MM.1S (cell line): ENCODE results near the gene EPB41L2.

Source experiments
- DNase-seq: peaks from one replicate; pipeline ENCODE4 v3.0.0-alpha.2; 2015
- H2AFZ ChIP-seq: fragments of 300-600 bp; sonication (generic); 2 replicates; pipeline ENCODE4 v1.6.0; 2016; ENCODE audit warnings: antibody characterized with exemption, low read length
- H3F3A ChIP-seq: fragments of 300-600 bp; sonication (generic); 2 replicates; pipeline ENCODE4 v1.6.1; 2016; ENCODE audit warnings: mild to moderate bottlenecking, antibody characterized with exemption, low read length, moderate library complexity, mixed read lengths; ENCODE audit not compliant: insufficient read depth
- H3K27ac ChIP-seq: fragments of 300-600 bp; sonication (generic); 2 replicates; pipeline ENCODE4 v1.5.1; 2016; ENCODE audit warnings: mild to moderate bottlenecking, low read length
- H3K27me3 ChIP-seq: fragments of 300-600 bp; sonication (generic); replicated peaks from 2 replicates; pipeline ENCODE4 v1.6.0; 2016; ENCODE audit warnings: low read length; ENCODE audit not compliant: insufficient read depth
- H3K36me3 ChIP-seq: fragments of 300-600 bp; sonication (generic); replicated peaks from 2 replicates; pipeline ENCODE4 v1.6.1; 2016; ENCODE audit warnings: mild to moderate bottlenecking, low read length, mixed read lengths; ENCODE audit not compliant: insufficient read depth
- H3K4me1 ChIP-seq: fragments of 300-600 bp; sonication (generic); 2 replicates; pipeline ENCODE4 v1.6.1; 2016; ENCODE audit warnings: low read length, mixed read lengths
- H3K4me2 ChIP-seq: fragments of 300-600 bp; sonication (generic); 2 replicates; pipeline ENCODE4 v1.6.0; 2016; ENCODE audit warnings: low read depth, low read length
- H3K4me3 ChIP-seq: fragments of 300-600 bp; sonication (generic); 2 replicates; pipeline ENCODE4 v1.5.1; 2016; ENCODE audit warnings: low read length, mixed read lengths
- H3K79me2 ChIP-seq: fragments of 300-600 bp; sonication (generic); 2 replicates; pipeline ENCODE4 v1.6.1; 2016; ENCODE audit warnings: mixed run types, low read length, mixed read lengths
- H3K9ac ChIP-seq: fragments of 300-600 bp; sonication (generic); 2 replicates; pipeline ENCODE4 v1.6.1; 2016; ENCODE audit warnings: low read length, mixed read lengths
- H3K9me2 ChIP-seq: fragments of 300-600 bp; sonication (generic); replicated peaks from 2 replicates; pipeline ENCODE4 v1.6.1; 2016; ENCODE audit warnings: mild to moderate bottlenecking, low read length, mixed read lengths; ENCODE audit not compliant: insufficient read depth
- H3K9me3 ChIP-seq: fragments of 300-600 bp; sonication (generic); replicated peaks from 2 replicates; pipeline ENCODE4 v1.6.1; 2016; ENCODE audit warnings: mild to moderate bottlenecking, low read length, mixed read lengths; ENCODE audit not compliant: insufficient read depth
- H4K20me1 ChIP-seq: fragments of 300-600 bp; sonication (generic); 2 replicates; pipeline ENCODE4 v1.6.1; 2016; ENCODE audit warnings: mild to moderate bottlenecking, low read length, moderate library complexity, mixed read lengths; ENCODE audit not compliant: insufficient read depth
- EZH2 ChIP-seq: fragments of 300-600 bp; sonication (generic); optimal IDR thresholded peaks from 2 replicates; pipeline ENCODE3; 2017; ENCODE audit warnings: low read depth, mild to moderate bottlenecking, antibody characterized with exemption, low read length, mixed read lengths
- EZH2phosphoT487 ChIP-seq: fragments of 300-600 bp; sonication (generic); IDR thresholded peaks from 2 replicates; pipeline ENCODE4 v1.6.1; 2018; ENCODE audit warnings: antibody characterized with exemption, low read length
- TF ChIP-seq, protein P1 (sequence below): fragments of 300-600 bp; sonication (generic); IDR thresholded peaks from 2 replicates; pipeline ENCODE4 v1.5.1; 2016; ENCODE audit warnings: antibody characterized with exemption, low read length, mixed read lengths

The EPB41L2 gene

GRCh38 chr6:131007286-131007685 is 55.8 kb downstream of the EPB41L2 start:
- Histone ChIP-seq H3K27me3 (no peaks in the 10 kb centered on the region), H3F3A (no peaks in the 10 kb centered on the region), H3K4me3 (no peak overlapping the region), H2AFZ (no peak overlapping the region), H3K4me1 (no peaks in the 10 kb centered on the region), H4K20me1 (no peaks in the 10 kb centered on the region), H3K9me3 (no peaks in the 10 kb centered on the region), H3K79me2 (no peaks in the 10 kb centered on the region), H3K27ac (no peak overlapping the region), H3K4me2 (no peak overlapping the region), H3K9ac (no peak overlapping the region), H3K9me2 (no peaks in the 10 kb centered on the region), H3K36me3 (no peaks in the 10 kb centered on the region)
- no peak for TF ChIP-seq EZH2phosphoT487
- TF ChIP-seq EZH2: no peak
- TF ChIP-seq, protein P1, sequence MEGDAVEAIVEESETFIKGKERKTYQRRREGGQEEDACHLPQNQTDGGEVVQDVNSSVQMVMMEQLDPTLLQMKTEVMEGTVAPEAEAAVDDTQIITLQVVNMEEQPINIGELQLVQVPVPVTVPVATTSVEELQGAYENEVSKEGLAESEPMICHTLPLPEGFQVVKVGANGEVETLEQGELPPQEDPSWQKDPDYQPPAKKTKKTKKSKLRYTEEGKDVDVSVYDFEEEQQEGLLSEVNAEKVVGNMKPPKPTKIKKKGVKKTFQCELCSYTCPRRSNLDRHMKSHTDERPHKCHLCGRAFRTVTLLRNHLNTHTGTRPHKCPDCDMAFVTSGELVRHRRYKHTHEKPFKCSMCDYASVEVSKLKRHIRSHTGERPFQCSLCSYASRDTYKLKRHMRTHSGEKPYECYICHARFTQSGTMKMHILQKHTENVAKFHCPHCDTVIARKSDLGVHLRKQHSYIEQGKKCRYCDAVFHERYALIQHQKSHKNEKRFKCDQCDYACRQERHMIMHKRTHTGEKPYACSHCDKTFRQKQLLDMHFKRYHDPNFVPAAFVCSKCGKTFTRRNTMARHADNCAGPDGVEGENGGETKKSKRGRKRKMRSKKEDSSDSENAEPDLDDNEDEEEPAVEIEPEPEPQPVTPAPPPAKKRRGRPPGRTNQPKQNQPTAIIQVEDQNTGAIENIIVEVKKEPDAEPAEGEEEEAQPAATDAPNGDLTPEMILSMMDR: no peak
- DNase-seq: no peak

- no peaks in the 10 kb centered on the region for H3K9me3 ChIP-seq
- H3K4me3 ChIP-seq: no peak overlapping the region
- no peak for DNase-seq
- H2AFZ ChIP-seq: no peak overlapping the region
- no peaks in the 10 kb centered on the region for H4K20me1 ChIP-seq
- no peaks in the 10 kb centered on the region for H3K4me1 ChIP-seq
- H3K9ac ChIP-seq: no peak overlapping the region
- no peaks in the 10 kb centered on the region for H3K79me2 ChIP-seq
- TF ChIP-seq, protein P1: no peak
- no peak for TF ChIP-seq EZH2
- TF ChIP-seq EZH2phosphoT487: no peak
- no peaks in the 10 kb centered on the region for H3K9me2 ChIP-seq
- H3F3A ChIP-seq: no peaks in the 10 kb centered on the region
- no peaks in the 10 kb centered on the region for H3K27me3 ChIP-seq
- no peak overlapping the region for H3K27ac ChIP-seq
- H3K4me2 ChIP-seq: no peak overlapping the region
- H3K36me3 ChIP-seq: no peaks in the 10 kb centered on the region
Observed at GRCh38 chr6:131005439-131006016, 57.5 kb downstream of the EPB41L2 start.

DNA sequence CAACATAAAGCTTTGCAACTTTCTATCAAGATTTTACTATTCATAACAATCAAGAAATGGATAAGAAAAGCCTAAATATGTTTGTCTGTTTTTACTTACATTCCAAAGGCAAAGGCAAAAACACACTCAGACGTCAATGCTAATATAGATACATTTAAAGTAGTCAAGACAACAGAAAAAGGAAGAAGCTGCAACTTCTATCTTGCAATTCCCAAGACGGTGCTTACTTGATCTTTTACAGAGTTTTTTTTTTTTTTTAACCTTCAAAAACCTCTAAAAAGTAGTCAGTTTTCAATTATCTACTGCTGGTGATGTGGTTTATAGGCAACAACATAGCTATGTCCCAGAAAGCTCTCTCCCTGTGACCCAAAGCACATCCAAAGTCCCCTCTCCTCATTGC is 58.1 kb downstream of the EPB41L2 start:
- H2AFZ ChIP-seq: no peak overlapping the region
- no peak overlapping the region for H3K4me2 ChIP-seq
- no peak for DNase-seq
- no peak overlapping the region for H3K9ac ChIP-seq
- H4K20me1 ChIP-seq: no peaks in the 10 kb centered on the region
- no peaks in the 10 kb centered on the region for H3K4me1 ChIP-seq
- H3K9me2 ChIP-seq: no peaks in the 10 kb centered on the region
- H3K4me3 ChIP-seq: no peak overlapping the region
- no peak overlapping the region for H3K27ac ChIP-seq
- H3K36me3 ChIP-seq: no peaks in the 10 kb centered on the region
- no peaks in the 10 kb centered on the region for H3K79me2 ChIP-seq
- no peaks in the 10 kb centered on the region for H3F3A ChIP-seq
- H3K27me3 ChIP-seq: no peaks in the 10 kb centered on the region
- TF ChIP-seq EZH2phosphoT487: no peak
- TF ChIP-seq, protein P1: no peak
- TF ChIP-seq EZH2: no peak
- no peaks in the 10 kb centered on the region for H3K9me3 ChIP-seq
